ENCODE data around the gene DHRS11.
A peak's percentile ranks its signal among the peaks of the same experiment; 100 is the strongest.

DHRS11 gene

DNA sequence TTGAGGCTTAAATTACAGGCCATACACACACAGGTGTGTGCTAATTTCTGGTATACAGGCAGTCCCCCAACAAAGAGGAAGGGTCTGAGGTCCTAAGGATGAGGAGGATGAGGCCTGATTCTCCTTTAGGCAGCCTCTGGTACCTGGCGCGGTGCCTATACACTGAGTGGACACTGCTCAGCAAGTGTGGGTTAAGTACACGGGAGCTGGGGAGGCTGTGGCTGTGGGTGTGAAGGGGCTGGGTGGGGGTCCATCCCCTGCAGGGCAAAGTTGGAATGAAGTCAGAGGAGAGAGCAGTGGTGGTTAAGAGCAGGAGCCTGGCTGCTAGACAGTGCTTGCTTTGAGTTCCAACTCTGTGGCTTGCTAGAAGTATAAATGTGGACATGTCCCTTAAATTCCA is 20.6 kb downstream of the DHRS11 start:
- Histone ChIP-seq H3K4me3 (ENCODE audit: low read depth in 1 of 5, low read length in 5 of 5) (no peak overlapping the region), H3K4me1 (ENCODE audit: control insufficient read depth in 5 of 5, insufficient read depth in 5 of 5, low read length in 5 of 5) (peaks cover 0 to 9% (median 7%) of the 10 kb centered on the region in 5 donors), H3K27ac (ENCODE audit: low read depth, low read length) (no peak overlapping the region), H3K9ac (ENCODE audit: low read length in 5 of 5) (no peak overlapping the region), H3K36me3 (ENCODE audit: control insufficient read depth in 5 of 5, insufficient read depth in 5 of 5, low read length in 5 of 5) (peaks cover 0 to 7% (median 0%) of the 10 kb centered on the region in 5 donors), H3K27me3 (ENCODE audit: control insufficient read depth in 5 of 5, insufficient read depth in 4 of 5, low read length in 5 of 5) (peaks cover 0 to 20% (median 16%) of the 10 kb centered on the region in 5 donors), H3K9me3 (ENCODE audit: control insufficient read depth in 5 of 5, low read length in 5 of 5) (no peaks in the 10 kb centered on the region)

DNA sequence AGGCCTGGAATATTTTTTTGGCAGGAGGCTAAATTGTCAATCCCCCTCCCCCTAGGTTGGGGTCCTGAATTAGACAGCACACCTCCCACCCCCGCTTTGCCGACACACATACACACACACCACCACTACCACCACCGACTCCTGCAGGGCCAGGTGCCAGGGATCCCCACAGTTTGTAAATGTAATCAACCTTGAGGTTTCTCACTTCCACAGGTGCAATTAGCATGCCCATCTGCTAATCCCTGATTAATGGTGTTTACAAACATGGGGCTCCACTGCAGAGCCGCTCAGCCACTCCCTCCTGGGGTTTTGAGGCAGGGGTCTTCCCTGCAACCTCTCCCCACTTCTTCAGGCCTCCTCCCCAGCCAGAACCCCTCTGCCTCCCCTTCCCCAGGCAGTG is 21.5 kb downstream of the DHRS11 start:
- Histone ChIP-seq H3K27me3 (ENCODE audit: control insufficient read depth in 5 of 5, insufficient read depth in 4 of 5, low read length in 5 of 5) (peaks cover 0 to 23% (median 20%) of the 10 kb centered on the region in 5 donors), H3K4me1 (ENCODE audit: control insufficient read depth in 5 of 5, insufficient read depth in 5 of 5, low read length in 5 of 5) (peaks cover 0 to 9% (median 7%) of the 10 kb centered on the region in 5 donors), H3K9ac (ENCODE audit: low read length in 5 of 5) (no peak overlapping the region), H3K27ac (ENCODE audit: low read depth, low read length) (no peak overlapping the region), H3K36me3 (ENCODE audit: control insufficient read depth in 5 of 5, insufficient read depth in 5 of 5, low read length in 5 of 5) (peaks cover 0 to 1% (median 0%) of the 10 kb centered on the region in 5 donors), H3K9me3 (ENCODE audit: control insufficient read depth in 5 of 5, low read length in 5 of 5) (no peaks in the 10 kb centered on the region), H3K4me3 (ENCODE audit: low read depth in 1 of 5, low read length in 5 of 5) (no peak overlapping the region)

DNA sequence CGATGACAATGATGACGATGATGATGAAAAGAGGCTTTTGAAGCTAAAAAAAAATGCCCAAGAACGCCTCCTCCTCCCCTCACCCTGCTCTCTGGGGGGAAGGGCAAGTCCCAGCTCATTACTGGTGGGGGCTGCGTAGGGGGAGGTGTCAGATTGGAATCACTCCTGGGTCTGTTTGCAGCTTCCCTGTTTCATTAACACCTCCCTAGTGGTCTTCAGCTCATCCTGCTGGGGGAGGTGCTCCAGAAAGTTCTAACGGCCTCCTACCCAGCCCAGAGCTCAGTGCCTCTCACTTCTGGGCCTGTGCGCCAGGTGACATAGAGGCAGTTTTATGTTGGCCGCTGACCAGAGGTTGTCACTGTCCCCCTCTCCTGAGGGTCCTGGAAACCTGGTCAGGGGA is 22.4 kb downstream of the DHRS11 start:
- H3K4me1 ChIP-seq (ENCODE audit: control insufficient read depth in 5 of 5, insufficient read depth in 5 of 5, low read length in 5 of 5): peaks cover 0 to 4% (median 2%) of the 10 kb centered on the region in 5 donors
- peaks cover 0 to 29% (median 21%) of the 10 kb centered on the region in 5 donors for H3K27me3 ChIP-seq (ENCODE audit: control insufficient read depth in 5 of 5, insufficient read depth in 4 of 5, low read length in 5 of 5)
- no peaks in the 10 kb centered on the region for H3K9me3 ChIP-seq (ENCODE audit: control insufficient read depth in 5 of 5, low read length in 5 of 5)
- H3K9ac ChIP-seq (ENCODE audit: low read length in 5 of 5): peak overlapping the region in 1 of 5 donors; percentile 20
- no peak overlapping the region for H3K4me3 ChIP-seq (ENCODE audit: low read depth in 1 of 5, low read length in 5 of 5)
- no peaks in the 10 kb centered on the region for H3K36me3 ChIP-seq (ENCODE audit: control insufficient read depth in 5 of 5, insufficient read depth in 5 of 5, low read length in 5 of 5)
- no peak overlapping the region for H3K27ac ChIP-seq (ENCODE audit: low read depth, low read length)

DNA sequence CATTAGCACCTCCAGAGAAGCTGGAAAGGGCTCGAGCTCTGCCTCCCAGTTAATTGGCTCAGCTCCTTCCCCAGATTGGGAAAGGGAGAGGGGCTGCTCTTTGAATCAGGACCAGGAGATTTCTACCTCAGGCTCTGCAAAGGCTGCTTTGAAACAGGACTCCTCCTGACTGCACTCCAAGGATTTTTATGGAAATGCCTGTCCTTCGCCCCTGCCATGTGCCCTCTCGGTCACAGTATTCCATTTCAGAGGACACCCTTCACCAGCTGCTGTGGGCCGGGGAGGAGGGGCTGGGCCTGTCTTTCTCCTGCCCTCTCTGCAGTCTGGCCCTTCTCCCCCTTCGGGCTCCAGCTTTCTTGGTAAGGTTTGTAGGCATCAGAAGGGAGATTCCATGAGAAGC is 23.3 kb downstream of the DHRS11 start:
- Histone ChIP-seq H3K27me3 (ENCODE audit: control insufficient read depth in 5 of 5, insufficient read depth in 4 of 5, low read length in 5 of 5) (peaks cover 0 to 29% (median 21%) of the 10 kb centered on the region in 5 donors), H3K9ac (ENCODE audit: low read length in 5 of 5) (no peak overlapping the region), H3K4me3 (ENCODE audit: low read depth in 1 of 5, low read length in 5 of 5) (no peak overlapping the region), H3K9me3 (ENCODE audit: control insufficient read depth in 5 of 5, low read length in 5 of 5) (no peaks in the 10 kb centered on the region), H3K27ac (ENCODE audit: low read depth, low read length) (no peak overlapping the region), H3K36me3 (ENCODE audit: control insufficient read depth in 5 of 5, insufficient read depth in 5 of 5, low read length in 5 of 5) (no peaks in the 10 kb centered on the region), H3K4me1 (ENCODE audit: control insufficient read depth in 5 of 5, insufficient read depth in 5 of 5, low read length in 5 of 5) (no peaks in the 10 kb centered on the region)

DNA sequence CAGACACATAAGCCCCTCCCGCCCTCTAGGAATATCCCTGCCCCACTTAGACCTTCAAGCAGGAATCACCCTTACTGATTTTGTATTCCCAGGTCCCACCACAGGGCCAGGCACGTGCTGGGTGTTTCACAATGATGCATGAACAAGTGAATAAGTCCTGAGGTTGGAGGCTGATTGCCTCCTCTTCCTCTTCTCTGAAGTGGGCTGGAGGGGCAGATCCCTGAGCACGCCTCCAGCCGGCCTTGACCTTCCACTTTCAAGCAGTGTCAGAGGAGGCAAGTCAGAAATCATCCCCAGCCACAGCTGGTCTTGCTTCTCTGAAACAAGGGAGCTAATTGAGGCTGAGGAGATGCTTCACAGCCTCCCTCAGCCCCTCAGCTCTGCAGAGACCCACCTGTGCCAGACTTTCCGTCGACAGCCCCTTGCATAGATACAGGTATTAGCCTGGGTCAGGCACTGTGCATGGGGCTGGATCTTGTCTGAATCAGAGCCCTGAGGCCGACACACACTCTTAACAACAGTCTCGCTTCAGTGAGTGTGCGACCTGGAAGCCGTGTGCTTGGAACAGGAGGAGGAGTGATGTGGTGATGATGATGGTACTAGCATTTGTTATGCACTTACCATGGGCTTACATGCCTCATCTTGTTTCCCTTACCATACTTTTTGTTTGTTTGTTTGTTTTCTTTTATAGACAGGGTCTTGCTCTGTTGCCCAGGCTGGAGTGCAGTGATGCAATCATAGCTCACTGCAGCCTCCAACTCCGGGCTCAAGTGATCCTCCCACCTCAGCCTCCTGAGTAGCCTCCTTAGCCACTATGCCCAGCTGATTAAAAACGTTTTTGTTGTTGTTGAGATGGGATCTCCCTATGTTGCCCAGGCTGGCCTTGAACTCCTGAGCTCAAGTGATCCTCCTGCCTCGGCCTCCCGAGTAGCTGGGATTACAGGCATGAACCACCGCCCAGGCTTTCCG is 24.7 kb downstream of the DHRS11 start:
- Histone ChIP-seq H3K9me3 (ENCODE audit: control insufficient read depth in 5 of 5, low read length in 5 of 5) (no peaks in the 10 kb centered on the region), H3K4me3 (ENCODE audit: low read depth in 1 of 5, low read length in 5 of 5) (no peak overlapping the region), H3K36me3 (ENCODE audit: control insufficient read depth in 5 of 5, insufficient read depth in 5 of 5, low read length in 5 of 5) (no peaks in the 10 kb centered on the region), H3K9ac (ENCODE audit: low read length in 5 of 5) (no peak overlapping the region), H3K27me3 (ENCODE audit: control insufficient read depth in 5 of 5, insufficient read depth in 4 of 5, low read length in 5 of 5) (peaks cover 0 to 29% (median 21%) of the 10 kb centered on the region in 5 donors), H3K27ac (ENCODE audit: low read depth, low read length) (no peak overlapping the region), H3K4me1 (ENCODE audit: control insufficient read depth in 5 of 5, insufficient read depth in 5 of 5, low read length in 5 of 5) (no peaks in the 10 kb centered on the region)

DNA sequence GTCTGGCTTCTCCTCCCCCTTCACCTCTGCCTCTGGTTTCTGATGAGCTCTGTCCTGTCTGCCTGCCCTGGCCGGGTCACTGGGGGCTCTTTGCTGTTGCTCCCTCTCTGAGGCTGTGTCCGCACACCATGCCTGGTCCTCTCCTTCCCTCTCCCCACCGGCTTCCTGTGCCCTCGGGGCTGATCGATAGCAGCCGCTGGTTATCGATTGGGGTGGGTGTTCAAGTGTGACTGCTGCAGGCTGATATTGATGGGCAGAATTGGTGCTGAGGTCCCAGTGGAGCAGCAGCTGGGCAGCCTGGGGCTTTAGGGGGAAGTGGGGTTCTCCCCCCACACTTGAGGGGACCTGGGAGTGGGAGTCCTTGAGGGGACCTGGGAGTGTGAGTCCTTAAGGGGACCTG is 26.1 kb downstream of the DHRS11 start:
- Histone ChIP-seq H3K36me3 (ENCODE audit: control insufficient read depth in 5 of 5, insufficient read depth in 5 of 5, low read length in 5 of 5) (no peaks in the 10 kb centered on the region), H3K27me3 (ENCODE audit: control insufficient read depth in 5 of 5, insufficient read depth in 4 of 5, low read length in 5 of 5) (peaks cover 0 to 29% (median 21%) of the 10 kb centered on the region in 5 donors), H3K4me1 (ENCODE audit: control insufficient read depth in 5 of 5, insufficient read depth in 5 of 5, low read length in 5 of 5) (no peaks in the 10 kb centered on the region), H3K9me3 (ENCODE audit: control insufficient read depth in 5 of 5, low read length in 5 of 5) (no peaks in the 10 kb centered on the region), H3K4me3 (ENCODE audit: low read depth in 1 of 5, low read length in 5 of 5) (no peak overlapping the region), H3K9ac (ENCODE audit: low read length in 5 of 5) (no peak overlapping the region), H3K27ac (ENCODE audit: low read depth, low read length) (no peak overlapping the region)

DNA sequence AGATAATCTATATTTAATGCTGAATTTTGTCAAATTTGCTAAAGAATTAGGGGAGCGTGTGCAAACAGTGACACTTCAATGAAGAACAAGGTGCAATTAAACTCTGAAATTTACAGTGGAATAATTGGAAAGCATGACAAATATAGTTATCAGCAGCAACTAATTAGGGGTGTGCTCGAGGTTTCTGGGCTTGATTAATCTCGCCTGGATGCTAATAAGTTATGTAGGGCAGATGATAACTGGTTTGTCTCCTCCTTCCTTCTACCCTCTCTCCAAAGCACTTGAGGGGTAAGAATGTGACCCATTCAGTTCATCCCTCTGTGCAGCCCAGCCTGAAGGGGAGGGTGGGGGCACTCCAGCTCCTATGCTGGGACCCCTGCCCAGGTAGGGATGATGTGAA is 31.6 kb downstream of the DHRS11 start:
- H3K4me1 ChIP-seq (ENCODE audit: control insufficient read depth in 5 of 5, insufficient read depth in 5 of 5, low read length in 5 of 5): no peaks in the 10 kb centered on the region
- H3K9me3 ChIP-seq (ENCODE audit: control insufficient read depth in 5 of 5, low read length in 5 of 5): no peaks in the 10 kb centered on the region
- H3K36me3 ChIP-seq (ENCODE audit: control insufficient read depth in 5 of 5, insufficient read depth in 5 of 5, low read length in 5 of 5): no peaks in the 10 kb centered on the region
- H3K9ac ChIP-seq (ENCODE audit: low read length in 5 of 5): no peak overlapping the region
- H3K27me3 ChIP-seq (ENCODE audit: control insufficient read depth in 5 of 5, insufficient read depth in 4 of 5, low read length in 5 of 5): peaks cover 0 to 4% (median 0%) of the 10 kb centered on the region in 5 donors
- no peak overlapping the region for H3K4me3 ChIP-seq (ENCODE audit: low read depth in 1 of 5, low read length in 5 of 5)
- no peak overlapping the region for H3K27ac ChIP-seq (ENCODE audit: low read depth, low read length)

DNA sequence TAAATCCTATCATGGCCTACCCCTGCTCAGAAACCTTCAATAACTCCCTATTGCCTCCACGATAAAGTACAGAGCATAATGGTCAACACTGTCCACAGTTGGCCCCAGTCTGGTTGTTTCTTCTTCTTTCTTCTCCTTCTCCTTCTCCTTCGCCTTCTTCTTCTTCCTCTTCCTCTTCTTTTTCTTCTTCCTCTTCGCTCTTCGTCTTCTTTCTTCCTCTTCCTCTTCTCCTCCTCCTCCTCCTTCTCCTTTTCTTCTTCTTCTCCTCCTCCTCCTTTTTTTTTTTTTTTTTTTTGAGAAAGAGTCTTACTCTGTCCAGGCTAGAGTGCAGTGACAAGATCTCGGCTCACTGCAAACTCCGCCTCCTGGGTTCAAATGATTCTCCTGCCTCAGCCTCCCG is 33.5 kb downstream of the DHRS11 start:
- Histone ChIP-seq H3K9me3 (ENCODE audit: control insufficient read depth in 5 of 5, low read length in 5 of 5) (no peaks in the 10 kb centered on the region), H3K4me3 (ENCODE audit: low read depth in 1 of 5, low read length in 5 of 5) (no peak overlapping the region), H3K9ac (ENCODE audit: low read length in 5 of 5) (no peak overlapping the region), H3K27me3 (ENCODE audit: control insufficient read depth in 5 of 5, insufficient read depth in 4 of 5, low read length in 5 of 5) (no peaks in the 10 kb centered on the region), H3K27ac (ENCODE audit: low read depth, low read length) (no peak overlapping the region), H3K36me3 (ENCODE audit: control insufficient read depth in 5 of 5, insufficient read depth in 5 of 5, low read length in 5 of 5) (no peaks in the 10 kb centered on the region), H3K4me1 (ENCODE audit: control insufficient read depth in 5 of 5, insufficient read depth in 5 of 5, low read length in 5 of 5) (peaks cover 0 to 7% (median 2%) of the 10 kb centered on the region in 5 donors)

DNA sequence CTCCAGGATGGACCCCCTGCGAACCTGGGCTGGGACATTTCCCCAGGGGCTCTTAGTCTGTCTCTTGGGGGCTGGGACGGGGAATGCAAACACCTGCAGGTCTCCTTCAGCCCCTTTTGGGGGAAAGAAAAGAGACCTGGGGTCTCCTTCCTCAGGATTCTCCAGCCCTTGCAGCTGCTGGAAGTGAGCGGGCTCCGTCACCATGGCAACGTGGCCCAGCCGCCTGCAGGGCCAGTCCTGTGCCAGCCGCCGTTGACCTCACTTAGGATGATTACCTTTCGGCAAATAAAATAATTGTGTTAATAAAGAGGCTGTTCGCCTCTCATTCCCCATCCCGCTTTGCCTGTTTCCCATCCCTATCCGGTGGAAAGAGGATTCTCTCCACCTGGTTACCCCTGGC is 35.4 kb downstream of the DHRS11 start:
- H3K4me3 ChIP-seq (ENCODE audit: low read depth in 1 of 5, low read length in 5 of 5): no peak overlapping the region
- no peaks in the 10 kb centered on the region for H3K9me3 ChIP-seq (ENCODE audit: control insufficient read depth in 5 of 5, low read length in 5 of 5)
- no peak overlapping the region for H3K27ac ChIP-seq (ENCODE audit: low read depth, low read length)
- H3K36me3 ChIP-seq (ENCODE audit: control insufficient read depth in 5 of 5, insufficient read depth in 5 of 5, low read length in 5 of 5): no peaks in the 10 kb centered on the region
- H3K9ac ChIP-seq (ENCODE audit: low read length in 5 of 5): no peak overlapping the region
- peaks cover 0 to 7% (median 5%) of the 10 kb centered on the region in 5 donors for H3K27me3 ChIP-seq (ENCODE audit: control insufficient read depth in 5 of 5, insufficient read depth in 4 of 5, low read length in 5 of 5)
- peaks cover 0 to 7% (median 2%) of the 10 kb centered on the region in 5 donors for H3K4me1 ChIP-seq (ENCODE audit: control insufficient read depth in 5 of 5, insufficient read depth in 5 of 5, low read length in 5 of 5)

DNA sequence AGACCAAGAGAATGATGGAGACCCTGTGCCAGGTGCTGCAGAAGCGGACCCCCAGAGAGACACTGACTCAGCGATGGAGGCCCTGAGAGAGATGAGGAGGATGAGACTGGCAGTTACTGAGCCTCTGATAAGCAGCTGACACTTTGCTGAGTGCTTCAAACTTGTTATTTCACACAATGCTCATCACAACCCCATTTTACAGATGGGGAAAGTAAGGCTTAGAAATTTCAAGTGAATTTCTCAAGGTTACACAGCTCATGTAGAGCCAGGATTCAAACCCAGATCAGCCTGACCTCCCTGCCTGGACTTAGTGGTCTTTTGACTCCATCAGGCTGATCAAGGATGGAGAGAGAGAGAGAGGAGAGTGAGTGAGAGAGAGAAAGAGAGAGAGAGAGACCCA is 36.9 kb downstream of the DHRS11 start:
- H3K4me1 ChIP-seq (ENCODE audit: control insufficient read depth in 5 of 5, insufficient read depth in 5 of 5, low read length in 5 of 5): peaks cover 0 to 13% (median 9%) of the 10 kb centered on the region in 5 donors
- H3K9me3 ChIP-seq (ENCODE audit: control insufficient read depth in 5 of 5, low read length in 5 of 5): no peaks in the 10 kb centered on the region
- H3K27ac ChIP-seq (ENCODE audit: low read depth, low read length): no peak overlapping the region
- peaks cover 0 to 18% (median 6%) of the 10 kb centered on the region in 5 donors for H3K27me3 ChIP-seq (ENCODE audit: control insufficient read depth in 5 of 5, insufficient read depth in 4 of 5, low read length in 5 of 5)
- no peaks in the 10 kb centered on the region for H3K36me3 ChIP-seq (ENCODE audit: control insufficient read depth in 5 of 5, insufficient read depth in 5 of 5, low read length in 5 of 5)
- H3K9ac ChIP-seq (ENCODE audit: low read length in 5 of 5): no peak overlapping the region
- no peak overlapping the region for H3K4me3 ChIP-seq (ENCODE audit: low read depth in 1 of 5, low read length in 5 of 5)
